GM13976 (cell line): ENCODE data around the gene CSK.

ENCODE experiments used
- DNase-seq: peaks from one replicate; pipeline ENCODE4 v3.0.0; 2012; ENCODE audit warnings: low spot score
- in situ Hi-C: fragments of 300-500 bp; cut with MboI; formaldehyde crosslinking; loops from one replicate; pipeline ENCODE4 v1.12.0; 2022; ENCODE audit warnings: low sequenced_read_pairs, mixed read lengths, inconsistent platforms; ENCODE audit not compliant: unreplicated experiment
- TF ChIP-seq, protein P1 (sequence below): IDR thresholded peaks from 2 replicates; pipeline ENCODE4 v1.5.1; 2012; ENCODE audit warnings: borderline replicate concordance, mild to moderate bottlenecking; ENCODE audit not compliant: insufficient read depth; ENCODE audit errors: extremely low read depth, missing control alignments, control extremely low read depth

The CSK gene

DNA sequence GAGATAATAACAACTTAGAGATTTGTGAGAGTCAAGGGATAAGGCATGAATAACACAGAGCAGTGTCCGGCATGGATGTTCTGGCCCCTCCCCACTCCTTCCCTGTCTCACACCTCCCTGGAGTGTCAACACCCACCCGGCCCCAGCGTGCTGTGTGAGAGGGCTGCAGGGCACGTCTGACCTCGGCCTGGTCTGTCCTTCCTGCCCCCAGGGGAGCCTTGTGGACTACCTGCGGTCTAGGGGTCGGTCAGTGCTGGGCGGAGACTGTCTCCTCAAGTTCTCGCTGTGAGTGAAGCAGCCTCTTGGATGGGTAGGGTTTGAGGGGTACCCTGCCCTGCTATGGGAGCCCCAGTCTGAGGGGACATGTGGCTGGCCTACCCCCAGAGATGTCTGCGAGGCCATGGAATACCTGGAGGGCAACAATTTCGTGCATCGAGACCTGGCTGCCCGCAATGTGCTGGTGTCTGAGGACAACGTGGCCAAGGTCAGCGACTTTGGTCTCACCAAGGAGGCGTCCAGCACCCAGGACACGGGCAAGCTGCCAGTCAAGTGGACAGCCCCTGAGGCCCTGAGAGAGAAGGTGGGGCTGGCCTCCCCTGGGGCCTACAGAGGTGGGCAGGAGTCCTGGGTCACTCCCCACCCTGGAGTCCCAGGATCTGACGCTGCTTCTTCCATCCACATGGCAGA, 19.6 kb downstream of the CSK start:
- no peak for DNase-seq
- TF ChIP-seq, protein P1, sequence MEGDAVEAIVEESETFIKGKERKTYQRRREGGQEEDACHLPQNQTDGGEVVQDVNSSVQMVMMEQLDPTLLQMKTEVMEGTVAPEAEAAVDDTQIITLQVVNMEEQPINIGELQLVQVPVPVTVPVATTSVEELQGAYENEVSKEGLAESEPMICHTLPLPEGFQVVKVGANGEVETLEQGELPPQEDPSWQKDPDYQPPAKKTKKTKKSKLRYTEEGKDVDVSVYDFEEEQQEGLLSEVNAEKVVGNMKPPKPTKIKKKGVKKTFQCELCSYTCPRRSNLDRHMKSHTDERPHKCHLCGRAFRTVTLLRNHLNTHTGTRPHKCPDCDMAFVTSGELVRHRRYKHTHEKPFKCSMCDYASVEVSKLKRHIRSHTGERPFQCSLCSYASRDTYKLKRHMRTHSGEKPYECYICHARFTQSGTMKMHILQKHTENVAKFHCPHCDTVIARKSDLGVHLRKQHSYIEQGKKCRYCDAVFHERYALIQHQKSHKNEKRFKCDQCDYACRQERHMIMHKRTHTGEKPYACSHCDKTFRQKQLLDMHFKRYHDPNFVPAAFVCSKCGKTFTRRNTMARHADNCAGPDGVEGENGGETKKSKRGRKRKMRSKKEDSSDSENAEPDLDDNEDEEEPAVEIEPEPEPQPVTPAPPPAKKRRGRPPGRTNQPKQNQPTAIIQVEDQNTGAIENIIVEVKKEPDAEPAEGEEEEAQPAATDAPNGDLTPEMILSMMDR: no peak

DNA sequence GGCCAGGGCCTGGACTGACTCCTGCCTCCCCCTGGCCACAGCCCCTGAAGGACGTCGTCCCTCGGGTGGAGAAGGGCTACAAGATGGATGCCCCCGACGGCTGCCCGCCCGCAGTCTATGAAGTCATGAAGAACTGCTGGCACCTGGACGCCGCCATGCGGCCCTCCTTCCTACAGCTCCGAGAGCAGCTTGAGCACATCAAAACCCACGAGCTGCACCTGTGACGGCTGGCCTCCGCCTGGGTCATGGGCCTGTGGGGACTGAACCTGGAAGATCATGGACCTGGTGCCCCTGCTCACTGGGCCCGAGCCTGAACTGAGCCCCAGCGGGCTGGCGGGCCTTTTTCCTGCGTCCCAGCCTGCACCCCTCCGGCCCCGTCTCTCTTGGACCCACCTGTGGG, 20.4 kb downstream of the CSK start:
- in situ Hi-C loops: no loop called here
- TF ChIP-seq, protein P1: no peak
- no peak for DNase-seq

More for the DNA sequence above, 19.6 kb downstream of the CSK start:
- in situ Hi-C loops: no loop called here

DNA sequence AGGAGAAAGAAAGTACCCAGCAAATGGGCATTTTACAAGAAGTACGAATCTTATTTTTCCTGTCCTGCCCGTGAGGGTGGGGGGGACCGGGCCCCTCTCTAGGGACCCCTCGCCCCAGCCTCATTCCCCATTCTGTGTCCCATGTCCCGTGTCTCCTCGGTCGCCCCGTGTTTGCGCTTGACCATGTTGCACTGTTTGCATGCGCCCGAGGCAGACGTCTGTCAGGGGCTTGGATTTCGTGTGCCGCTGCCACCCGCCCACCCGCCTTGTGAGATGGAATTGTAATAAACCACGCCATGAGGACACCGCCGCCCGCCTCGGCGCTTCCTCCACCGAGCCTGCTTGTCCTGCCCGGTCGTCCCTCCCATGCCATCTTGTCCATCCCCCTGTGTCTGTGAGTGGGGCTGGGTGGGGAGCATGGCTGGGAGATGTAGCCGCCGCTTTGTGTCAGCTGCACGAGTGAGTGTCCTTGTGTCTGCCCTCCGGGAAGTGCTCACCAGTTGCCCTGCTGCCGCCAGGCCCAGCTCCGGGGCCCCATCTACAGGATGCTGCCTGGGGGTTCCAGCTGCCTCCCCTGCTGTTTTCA, 21.1 kb downstream of the CSK start:
- no peak for DNase-seq
- in situ Hi-C loops: no loop called here

DNA sequence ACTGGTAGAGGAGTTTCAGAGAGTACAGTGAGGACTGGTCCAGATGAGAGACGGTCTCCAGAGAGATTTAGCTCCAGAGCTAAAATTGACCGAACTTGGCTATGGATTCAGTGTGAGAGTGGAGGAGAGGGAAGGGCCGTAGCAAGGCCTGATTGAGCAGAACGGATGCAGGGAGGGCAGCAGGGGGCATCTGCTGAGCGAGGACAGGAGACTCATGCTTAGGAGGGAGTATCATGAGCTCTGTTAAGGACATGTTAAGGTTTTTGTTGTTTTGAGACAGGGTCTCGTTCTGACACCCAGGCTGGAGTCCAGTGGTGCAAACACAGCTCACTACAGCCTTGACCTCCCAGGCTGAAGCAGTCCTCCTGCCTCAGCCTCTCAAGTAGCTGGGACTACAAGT, 23.1 kb downstream of the CSK start:
- no peak for DNase-seq
- TF ChIP-seq, protein P1: no peak
- in situ Hi-C loops: no loop called here

More for the DNA sequence above, 21.1 kb downstream of the CSK start:
- TF ChIP-seq, protein P1: no peak

DNA sequence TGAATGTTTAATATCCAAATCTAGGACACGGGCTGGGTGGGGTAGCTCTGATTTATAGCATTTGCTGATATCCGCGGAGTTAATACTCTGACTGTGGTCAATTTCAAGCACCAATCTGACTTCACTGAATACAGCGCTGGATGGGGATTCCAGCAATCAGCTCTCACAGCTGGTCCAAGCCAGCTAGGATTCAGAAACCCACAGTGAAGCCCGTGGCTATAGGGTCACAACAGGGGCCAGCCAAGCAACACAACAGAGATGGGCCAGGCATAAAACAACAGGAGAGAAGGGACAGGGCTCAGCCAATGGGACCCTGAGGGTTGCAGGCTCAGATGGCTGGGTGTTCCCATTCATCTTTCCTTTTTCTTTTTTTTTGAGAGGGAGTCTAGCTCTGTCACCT, 25.4 kb downstream of the CSK start:
- DNase-seq: no peak
- TF ChIP-seq, protein P1: no peak

DNA sequence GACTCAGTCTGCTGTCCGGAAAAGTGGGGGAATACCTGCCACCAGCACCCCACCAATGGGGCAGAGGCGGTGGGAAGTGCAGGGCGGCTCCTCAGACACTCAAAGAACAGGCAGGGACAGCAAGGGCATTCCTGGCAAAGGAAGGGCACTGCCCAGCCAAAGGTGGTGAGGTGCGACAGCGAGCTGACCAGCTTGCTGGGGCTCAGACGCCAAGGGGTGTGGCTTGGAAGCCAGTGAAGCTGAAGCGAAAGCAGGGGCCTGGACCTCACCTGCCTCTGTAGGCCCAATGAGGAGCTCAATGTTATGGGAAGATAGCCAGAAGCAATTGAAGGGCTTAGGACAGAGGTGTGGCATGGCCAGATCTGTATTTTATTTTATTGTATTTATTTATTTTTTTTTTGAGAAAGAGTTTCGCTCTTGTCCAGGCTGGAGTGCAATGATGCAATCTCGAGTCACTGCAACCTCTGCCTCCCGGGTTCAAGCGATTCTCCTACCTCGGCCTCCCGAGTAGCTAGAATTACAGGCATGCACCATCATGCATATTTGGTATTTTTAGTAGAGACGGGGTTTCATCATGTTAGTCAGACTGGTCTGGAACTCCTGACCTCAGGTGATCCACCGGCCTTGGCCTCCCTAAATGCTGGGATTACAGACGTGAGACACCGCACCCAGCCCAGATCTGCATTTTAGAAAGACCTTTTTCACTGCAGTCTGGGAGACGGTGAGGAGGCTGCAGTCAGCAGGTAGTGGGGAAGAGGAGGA, 26.4 kb downstream of the CSK start:
- in situ Hi-C loops: no loop called here
- DNase-seq: no peak
- TF ChIP-seq, protein P1: no peak

More for the DNA sequence above, 25.4 kb downstream of the CSK start:
- in situ Hi-C loops: no loop called here
